ENCODE results near the gene PTPRR.

PTPRR gene

DNA sequence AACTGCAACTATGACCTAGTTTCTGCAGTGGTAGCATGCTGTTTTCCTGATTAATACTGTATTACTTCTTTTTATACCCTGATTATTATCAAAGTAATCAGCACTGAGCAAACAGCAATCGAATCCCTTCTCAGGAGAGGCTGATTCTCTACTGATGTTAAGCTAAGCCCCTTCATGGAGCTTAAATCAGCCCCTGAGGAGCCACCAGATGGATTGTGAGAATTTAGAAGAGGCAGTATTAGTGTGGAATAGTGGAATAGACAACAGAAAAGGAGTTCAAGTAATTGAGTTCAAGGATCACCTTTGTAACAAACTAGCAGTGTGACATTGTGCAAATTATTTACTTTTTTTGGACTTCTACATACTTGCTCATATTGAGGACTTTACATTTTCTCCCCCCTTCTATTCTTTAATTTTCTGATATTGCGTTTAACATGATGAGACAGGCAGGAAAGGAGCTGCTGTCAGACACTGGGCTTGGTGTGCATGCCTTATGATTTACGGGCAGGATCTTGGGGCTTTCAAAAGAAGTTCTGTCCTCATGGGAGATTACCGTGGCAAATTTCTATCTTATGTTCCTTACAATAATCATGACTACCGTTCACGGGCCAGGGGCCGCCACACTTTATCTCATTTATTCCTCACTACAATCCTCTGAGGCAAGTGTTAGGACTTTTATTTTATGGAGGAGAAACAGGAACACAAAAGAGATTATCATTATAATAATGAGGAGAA, 68.0 kb downstream of the PTPRR start:
- H3K4me1 ChIP-seq (ENCODE audit: insufficient read depth, insufficient read length): no peaks in the 10 kb centered on the region
- no peak overlapping the region for H3K9ac ChIP-seq (ENCODE audit: insufficient read length, low read depth)
- TF ChIP-seq SUZ12 (IDR thresholded peaks at IDR 0.05; ENCODE audit: extremely low read depth, insufficient read depth, insufficient read length) (no peak), YY1 (IDR thresholded peaks at IDR 0.05; ENCODE audit: insufficient read depth, insufficient read length) (no peak), ZNF274 (IDR thresholded peaks at IDR 0.05; ENCODE audit: low read depth, low read length) (no peak)
- no peaks in the 10 kb centered on the region for H3K27me3 ChIP-seq (ENCODE audit: insufficient read depth, insufficient read length)
- no peak overlapping the region for H3K4me3 ChIP-seq (ENCODE audit: insufficient read length, low read depth)
- H3K9me3 ChIP-seq (ENCODE audit: insufficient read depth, low read length): no peaks in the 10 kb centered on the region
- no peaks in the 10 kb centered on the region for H3K36me3 ChIP-seq (ENCODE audit: insufficient read depth, insufficient read length, low read length)
- no peak for DNase-seq (ENCODE audit: low read depth, low spot score)

GRCh38 chr12:70849265-70849960, 71.1 kb downstream of the PTPRR start:
- TF ChIP-seq ZNF274 (IDR thresholded peaks at IDR 0.05; ENCODE audit: low read depth, low read length): no peak
- TF ChIP-seq SUZ12 (IDR thresholded peaks at IDR 0.05; ENCODE audit: extremely low read depth, insufficient read depth, insufficient read length): no peak
- no peak for TF ChIP-seq YY1 (IDR thresholded peaks at IDR 0.05; ENCODE audit: insufficient read depth, insufficient read length)
- Histone ChIP-seq H3K27me3 (ENCODE audit: insufficient read depth, insufficient read length) (no peaks in the 10 kb centered on the region), H3K4me3 (ENCODE audit: insufficient read length, low read depth) (no peak overlapping the region), H3K4me1 (ENCODE audit: insufficient read depth, insufficient read length) (no peaks in the 10 kb centered on the region), H3K9ac (ENCODE audit: insufficient read length, low read depth) (no peak overlapping the region), H3K36me3 (ENCODE audit: insufficient read depth, insufficient read length, low read length) (no peaks in the 10 kb centered on the region), H3K9me3 (ENCODE audit: insufficient read depth, low read length) (no peaks in the 10 kb centered on the region)
- DNase-seq (ENCODE audit: low read depth, low spot score): no peak

DNA sequence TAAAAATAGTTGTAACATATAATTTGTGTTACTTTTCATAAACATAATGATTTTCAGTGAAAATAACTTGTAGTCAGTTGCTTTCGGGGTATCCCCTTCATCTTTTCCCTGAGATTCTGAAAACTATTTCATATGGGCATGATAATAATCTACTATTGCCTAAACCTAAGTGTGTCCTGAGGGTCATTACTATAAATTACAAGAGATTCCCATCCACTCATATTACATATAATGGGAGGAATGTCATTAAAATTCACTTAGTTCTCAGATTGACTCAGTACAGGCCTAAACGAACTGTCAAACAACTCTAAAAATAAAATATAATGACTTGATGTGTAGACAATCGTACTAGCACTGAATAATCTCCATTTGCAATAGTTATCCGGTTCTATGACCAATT, 72.7 kb downstream of the PTPRR start:
- TF ChIP-seq ZNF274 (IDR thresholded peaks at IDR 0.05; ENCODE audit: low read depth, low read length) (no peak), YY1 (IDR thresholded peaks at IDR 0.05; ENCODE audit: insufficient read depth, insufficient read length) (no peak), SUZ12 (IDR thresholded peaks at IDR 0.05; ENCODE audit: extremely low read depth, insufficient read depth, insufficient read length) (no peak)

GRCh38 chr12:70845268-70845667, 75.3 kb downstream of the PTPRR start:
- DNase-seq (ENCODE audit: low read depth, low spot score): no peak
- Histone ChIP-seq H3K27me3 (ENCODE audit: insufficient read depth, insufficient read length) (no peaks in the 10 kb centered on the region), H3K9ac (ENCODE audit: insufficient read length, low read depth) (no peak overlapping the region), H3K9me3 (ENCODE audit: insufficient read depth, low read length) (no peaks in the 10 kb centered on the region), H3K4me1 (ENCODE audit: insufficient read depth, insufficient read length) (no peaks in the 10 kb centered on the region), H3K4me3 (ENCODE audit: insufficient read length, low read depth) (no peak overlapping the region), H3K36me3 (ENCODE audit: insufficient read depth, insufficient read length, low read length) (no peaks in the 10 kb centered on the region)
- TF ChIP-seq SUZ12 (IDR thresholded peaks at IDR 0.05; ENCODE audit: extremely low read depth, insufficient read depth, insufficient read length) (no peak), ZNF274 (IDR thresholded peaks at IDR 0.05; ENCODE audit: low read depth, low read length) (no peak), YY1 (IDR thresholded peaks at IDR 0.05; ENCODE audit: insufficient read depth, insufficient read length) (no peak)

More for the DNA sequence above, 72.7 kb downstream of the PTPRR start:
- Histone ChIP-seq H3K9ac (ENCODE audit: insufficient read length, low read depth) (no peak overlapping the region), H3K4me1 (ENCODE audit: insufficient read depth, insufficient read length) (no peaks in the 10 kb centered on the region), H3K4me3 (ENCODE audit: insufficient read length, low read depth) (no peak overlapping the region), H3K9me3 (ENCODE audit: insufficient read depth, low read length) (no peaks in the 10 kb centered on the region), H3K36me3 (ENCODE audit: insufficient read depth, insufficient read length, low read length) (no peaks in the 10 kb centered on the region), H3K27me3 (ENCODE audit: insufficient read depth, insufficient read length) (no peaks in the 10 kb centered on the region)
- no peak for DNase-seq (ENCODE audit: low read depth, low spot score)

DNA sequence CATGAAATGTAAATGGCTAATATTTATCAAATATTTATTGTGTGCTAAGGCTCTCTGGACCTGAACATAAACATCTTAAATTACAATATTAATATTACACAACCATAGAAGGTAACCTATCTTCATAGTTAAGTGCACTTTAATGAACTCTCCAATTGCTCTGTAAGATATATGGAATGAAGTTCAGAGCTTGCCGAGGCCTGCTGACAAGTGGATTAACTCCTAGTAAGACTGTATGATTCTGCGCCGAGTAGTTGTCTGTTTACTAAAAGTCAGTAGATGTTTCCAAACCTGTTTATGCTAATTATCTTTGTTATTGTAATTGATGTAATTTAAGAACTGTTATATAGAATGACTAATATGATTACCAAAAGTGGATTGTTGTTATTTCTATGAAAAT, 77.2 kb downstream of the PTPRR start:
- DNase-seq (ENCODE audit: low read depth, low spot score): no peak
- H3K4me3 ChIP-seq (ENCODE audit: insufficient read length, low read depth): no peak overlapping the region
- TF ChIP-seq ZNF274 (IDR thresholded peaks at IDR 0.05; ENCODE audit: low read depth, low read length): no peak
- no peak for TF ChIP-seq SUZ12 (IDR thresholded peaks at IDR 0.05; ENCODE audit: extremely low read depth, insufficient read depth, insufficient read length)
- no peak for TF ChIP-seq YY1 (IDR thresholded peaks at IDR 0.05; ENCODE audit: insufficient read depth, insufficient read length)

DNA sequence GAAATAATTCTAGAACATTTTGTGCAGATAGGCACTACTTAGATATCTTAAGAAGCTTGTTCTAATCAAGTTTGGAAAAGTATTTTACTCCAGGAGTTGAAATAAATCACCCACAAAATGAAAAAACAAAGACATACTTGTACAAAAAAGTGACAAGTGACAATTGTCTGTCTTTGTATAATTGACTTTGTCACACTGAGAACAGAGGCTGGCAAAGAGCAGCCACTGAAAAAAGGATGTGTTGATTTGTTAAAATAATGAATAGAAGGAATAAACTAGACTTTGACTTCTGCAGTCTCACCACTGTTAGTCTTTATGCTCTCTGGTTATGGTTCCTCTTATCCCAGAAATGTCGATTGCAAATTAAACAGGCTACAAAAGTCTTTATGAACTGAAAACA, 77.6 kb downstream of the PTPRR start:
- DNase-seq (ENCODE audit: low read depth, low spot score): no peak
- no peaks in the 10 kb centered on the region for H3K27me3 ChIP-seq (ENCODE audit: insufficient read depth, insufficient read length)

More for the DNA sequence above, 77.2 kb downstream of the PTPRR start:
- H3K9me3 ChIP-seq (ENCODE audit: insufficient read depth, low read length): no peaks in the 10 kb centered on the region
- no peak overlapping the region for H3K9ac ChIP-seq (ENCODE audit: insufficient read length, low read depth)
- H3K36me3 ChIP-seq (ENCODE audit: insufficient read depth, insufficient read length, low read length): no peaks in the 10 kb centered on the region
- no peaks in the 10 kb centered on the region for H3K27me3 ChIP-seq (ENCODE audit: insufficient read depth, insufficient read length)
- H3K4me1 ChIP-seq (ENCODE audit: insufficient read depth, insufficient read length): no peaks in the 10 kb centered on the region

GRCh38 chr12:70842136-70842535, 78.4 kb downstream of the PTPRR start:
- Histone ChIP-seq H3K36me3 (ENCODE audit: insufficient read depth, insufficient read length, low read length) (no peaks in the 10 kb centered on the region), H3K4me1 (ENCODE audit: insufficient read depth, insufficient read length) (no peaks in the 10 kb centered on the region), H3K4me3 (ENCODE audit: insufficient read length, low read depth) (no peak overlapping the region), H3K9ac (ENCODE audit: insufficient read length, low read depth) (no peak overlapping the region), H3K9me3 (ENCODE audit: insufficient read depth, low read length) (no peaks in the 10 kb centered on the region), H3K27me3 (ENCODE audit: insufficient read depth, insufficient read length) (no peaks in the 10 kb centered on the region)
- no peak for TF ChIP-seq YY1 (IDR thresholded peaks at IDR 0.05; ENCODE audit: insufficient read depth, insufficient read length)
- no peak for TF ChIP-seq ZNF274 (IDR thresholded peaks at IDR 0.05; ENCODE audit: low read depth, low read length)
- no peak for TF ChIP-seq SUZ12 (IDR thresholded peaks at IDR 0.05; ENCODE audit: extremely low read depth, insufficient read depth, insufficient read length)
- no peak for DNase-seq (ENCODE audit: low read depth, low spot score)

More for the DNA sequence above, 77.6 kb downstream of the PTPRR start:
- no peak for TF ChIP-seq YY1 (IDR thresholded peaks at IDR 0.05; ENCODE audit: insufficient read depth, insufficient read length)
- TF ChIP-seq SUZ12 (IDR thresholded peaks at IDR 0.05; ENCODE audit: extremely low read depth, insufficient read depth, insufficient read length): no peak
- TF ChIP-seq ZNF274 (IDR thresholded peaks at IDR 0.05; ENCODE audit: low read depth, low read length): no peak
- no peaks in the 10 kb centered on the region for H3K4me1 ChIP-seq (ENCODE audit: insufficient read depth, insufficient read length)
- H3K9ac ChIP-seq (ENCODE audit: insufficient read length, low read depth): no peak overlapping the region
- no peaks in the 10 kb centered on the region for H3K9me3 ChIP-seq (ENCODE audit: insufficient read depth, low read length)
- no peaks in the 10 kb centered on the region for H3K36me3 ChIP-seq (ENCODE audit: insufficient read depth, insufficient read length, low read length)
- H3K4me3 ChIP-seq (ENCODE audit: insufficient read length, low read depth): no peak overlapping the region

All from NT2/D1 (cell line).